Endothelial cell (in vitro differentiated cells): ENCODE results near the gene NF1. TPM values are rescaled to one million over a fixed set of nuclear protein-coding genes. Genes with fewer than 3 reads are reported as not detected.

Source experiments
- DNase-seq: peaks from one replicate; pipeline ENCODE4 v3.0.0; 2021; ENCODE audit warnings: low spot score
- H3K27ac Mint-ChIP-seq: one replicate; pipeline ENCODE4 v1.8.0; 2021; ENCODE audit warnings: mixed read lengths, inconsistent platforms; ENCODE audit not compliant: unreplicated experiment
- H3K27me3 Mint-ChIP-seq: one replicate; pipeline ENCODE4 v1.8.0; 2021; ENCODE audit warnings: mild to moderate bottlenecking, moderate library complexity, mixed read lengths, inconsistent platforms; ENCODE audit not compliant: unreplicated experiment
- H3K36me3 Mint-ChIP-seq: one replicate; pipeline ENCODE4 v1.8.0; 2021; ENCODE audit warnings: mild to moderate bottlenecking, low read depth, mixed read lengths, inconsistent platforms; ENCODE audit not compliant: unreplicated experiment
- H3K4me1 Mint-ChIP-seq: one replicate; pipeline ENCODE4 v1.8.0; 2021; ENCODE audit warnings: mild to moderate bottlenecking, mixed read lengths, inconsistent platforms; ENCODE audit not compliant: unreplicated experiment
- H3K4me3 Mint-ChIP-seq: one replicate; pipeline ENCODE4 v1.8.0; 2021; ENCODE audit warnings: mild to moderate bottlenecking, mixed read lengths, inconsistent platforms; ENCODE audit not compliant: unreplicated experiment
- H3K9me3 Mint-ChIP-seq: one replicate; pipeline ENCODE4 v1.8.0; 2021; ENCODE audit warnings: mixed read lengths, inconsistent platforms; ENCODE audit not compliant: unreplicated experiment
- CTCF ChIP-seq: fragments of 200-600 bp; sonication (generic); IDR thresholded peaks from one replicate; pipeline ENCODE4 v1.5.0; 2021; ENCODE audit warnings: antibody characterized with exemption; ENCODE audit not compliant: unreplicated experiment
- total RNA-seq: library from RNA; stranded (reverse); fragmentation: NEBNext Ultra II Directional; extraction: Animal tissue kit (Norgen Biotek cat#: 25700); gene quantifications from one replicate; pipeline ENCODE4 v1.2.1, GENCODE V29; 2021; ENCODE audit not compliant: unreplicated experiment

NF1 gene
- total RNA-seq, 1 donor from 2014 or later = 52.7 TPM

GRCh38 chr17:31366088-31366487 is 271.3 kb downstream of the NF1 start:
- Mint-ChIP-seq H3K27me3 (no peaks in the 10 kb centered on the region), H3K9me3 (no peaks in the 10 kb centered on the region), H3K36me3 (peaks cover 3% of the 10 kb centered on the region), H3K27ac (no peak overlapping the region), H3K4me3 (no peak overlapping the region), H3K4me1 (no peaks in the 10 kb centered on the region)
- DNase-seq = no peak
- no peak for TF ChIP-seq CTCF

GRCh38 chr17:31369266-31369665 is 274.5 kb downstream of the NF1 start:
- no peaks in the 10 kb centered on the region for H3K4me1 Mint-ChIP-seq
- DNase-seq = no peak
- no peak for TF ChIP-seq CTCF
- no peak overlapping the region for H3K4me3 Mint-ChIP-seq
- H3K9me3 Mint-ChIP-seq = no peaks in the 10 kb centered on the region
- peaks cover 6% of the 10 kb centered on the region for H3K36me3 Mint-ChIP-seq
- H3K27me3 Mint-ChIP-seq = no peaks in the 10 kb centered on the region
- H3K27ac Mint-ChIP-seq = no peak overlapping the region

- Mint-ChIP-seq H3K27ac (no peak overlapping the region), H3K4me3 (no peak overlapping the region), H3K4me1 (no peaks in the 10 kb centered on the region), H3K27me3 (no peaks in the 10 kb centered on the region), H3K9me3 (no peaks in the 10 kb centered on the region), H3K36me3 (peaks cover 7% of the 10 kb centered on the region)
- TF ChIP-seq CTCF = no peak
- DNase-seq = no peak
These were observed 276.8 kb downstream of the NF1 start for GRCh38 chr17:31371511-31372097.

- Mint-ChIP-seq H3K27me3 (no peaks in the 10 kb centered on the region), H3K4me1 (no peaks in the 10 kb centered on the region), H3K36me3 (peaks cover 7% of the 10 kb centered on the region), H3K9me3 (no peaks in the 10 kb centered on the region), H3K27ac (no peak overlapping the region), H3K4me3 (no peak overlapping the region)
- TF ChIP-seq CTCF = no peak
- no peak for DNase-seq
These were observed 278.6 kb downstream of the NF1 start for GRCh38 chr17:31373150-31374093.

GRCh38 chr17:31374094-31374447 is 279.3 kb downstream of the NF1 start:
- no peak overlapping the region for H3K27ac Mint-ChIP-seq
- peak overlapping the region; percentile 11 for H3K4me3 Mint-ChIP-seq
- no peaks in the 10 kb centered on the region for H3K27me3 Mint-ChIP-seq
- H3K36me3 Mint-ChIP-seq = peaks cover 10% of the 10 kb centered on the region
- no peaks in the 10 kb centered on the region for H3K9me3 Mint-ChIP-seq
- no peaks in the 10 kb centered on the region for H3K4me1 Mint-ChIP-seq
- DNase-seq = no peak
- TF ChIP-seq CTCF = no peak
